ENCODE data around the gene RET. TPM values are rescaled to one million over a fixed set of nuclear protein-coding genes. Genes with fewer than 3 reads are reported as not detected.
"Not testable (repeated sequence)": the region's sequence is repeated elsewhere in the genome, so short reads cannot be mapped to it uniquely, and the experiment has no call there.

The RET gene
- polyA plus RNA-seq, 10 donors = 0.80 to 10.6 (median 2.4) TPM

- DNase-seq = no peak
Observed at GRCh38 chr10:43134126-43134905, 57.4 kb downstream of the RET start.

GRCh38 chr10:43135064-43135463 lies 58.2 kb downstream of the RET start:
- no peak for DNase-seq

- DNase-seq = no peak
Observed at GRCh38 chr10:43135656-43136055, 58.8 kb downstream of the RET start.

- DNase-seq = no peak
Observed at GRCh38 chr10:43136432-43136831, 59.6 kb downstream of the RET start.

GRCh38 chr10:43136995-43137716 lies 60.3 kb downstream of the RET start:
- no peak for DNase-seq

GRCh38 chr10:43137717-43138020 lies 60.8 kb downstream of the RET start:
- peak; percentile 61 to 89 (median 78) for DNase-seq

- DNase-seq = peak; percentile 87 to 97 (median 93)
Observed at GRCh38 chr10:43138021-43138756, 61.3 kb downstream of the RET start, which contains the start of gene CSGALNACT2. CSGALNACT2 (plus strand) TSS chr10:43138445; CDS start chr10:43155150, 16,705 bp downstream.

GRCh38 chr10:43138757-43139241 lies 61.9 kb downstream of the RET start:
- DNase-seq = peak; percentile 25 to 79 (median 57)

- no peak for DNase-seq
Observed at GRCh38 chr10:43141421-43141820, 64.6 kb downstream of the RET start.

- no peak for DNase-seq
Observed at GRCh38 chr10:43145311-43145710, 68.4 kb downstream of the RET start.

GRCh38 chr10:43145936-43146335 lies 69.1 kb downstream of the RET start:
- DNase-seq = not testable (repeated sequence)

GRCh38 chr10:43151371-43151770 lies 74.5 kb downstream of the RET start:
- DNase-seq = no peak

GRCh38 chr10:43153901-43154300 lies 77.0 kb downstream of the RET start:
- peak in 1 of 3 donors; percentile 35 for DNase-seq

GRCh38 chr10:43155221-43155620 lies 78.4 kb downstream of the RET start:
- no peak for DNase-seq

- DNase-seq = no peak
Observed at GRCh38 chr10:43155741-43156140, 78.9 kb downstream of the RET start.

GRCh38 chr10:43156590-43157341 lies 79.9 kb downstream of the RET start:
- no peak for DNase-seq

- no peak for DNase-seq
Observed at GRCh38 chr10:43158636-43159035, 81.8 kb downstream of the RET start.

GRCh38 chr10:43160046-43160920 lies 83.4 kb downstream of the RET start:
- peak in 1 of 3 donors; percentile 17 for DNase-seq

- no peak for DNase-seq
Observed at GRCh38 chr10:43160921-43161255, 84.0 kb downstream of the RET start.

- DNase-seq = no peak
Observed at GRCh38 chr10:43162604-43163003, 85.7 kb downstream of the RET start.

All from muscle of back (tissue), 11 donors.